K562 treated with DMSO at 1 percent for 4 hours (cell line): ENCODE data around the gene INIP. TPM values are rescaled to one million over a fixed set of nuclear protein-coding genes. Genes with fewer than 3 reads are reported as not detected.

Experiments
- total RNA-seq: library from RNA; unstranded; fragments of 300-600 nt; gene quantifications from 2 replicates; pipeline ENCODE4 v1.2.3, GENCODE V29; 2022; ENCODE audit not compliant: insufficient read depth

The INIP gene
- 21.6 and 28.8 TPM in 2 replicates for total RNA-seq

GRCh38 chr9:112717661-112718331, at the start of gene INIP:
TSS of gene INIP (minus strand) at chr9:112718117. CDS start at chr9:112716485, 1,632 bp downstream.

DNA sequence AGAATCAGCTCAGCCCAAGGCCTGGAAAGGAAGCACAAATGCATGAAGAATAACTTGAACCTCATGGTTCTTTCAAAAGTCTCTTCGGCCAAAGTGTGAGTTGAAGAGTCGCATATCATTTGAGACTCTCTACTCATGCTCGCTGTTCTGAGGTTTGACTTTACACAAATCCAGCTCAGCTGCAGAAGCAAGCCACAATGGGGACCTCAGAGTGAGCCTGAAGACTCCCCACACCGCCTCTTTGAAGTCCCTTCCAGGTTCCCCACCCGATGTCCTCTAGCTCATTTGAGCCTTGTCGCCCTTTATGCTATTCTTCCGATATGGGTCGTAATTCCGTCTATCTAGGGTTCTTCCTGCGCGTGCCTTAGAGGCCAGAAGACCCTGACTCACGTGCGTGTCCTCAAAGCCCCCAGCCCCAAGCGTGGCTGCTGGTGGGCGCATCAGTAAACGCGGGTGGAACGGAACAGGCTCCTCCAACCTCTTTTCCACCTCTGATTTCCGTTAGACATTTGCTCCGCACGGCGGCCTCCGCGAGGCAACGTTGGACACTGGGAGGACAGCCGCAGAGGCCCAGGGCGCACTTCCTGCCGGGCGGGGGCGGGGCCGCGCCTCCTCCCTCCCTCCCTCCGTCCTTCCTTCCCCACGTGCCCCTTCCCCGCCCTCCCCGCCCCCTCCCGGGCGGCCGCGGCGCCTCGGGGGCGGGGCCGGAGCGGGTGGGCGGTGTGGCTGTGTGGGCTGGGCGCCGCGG, 32.3 kb upstream of the INIP start, which contains the start of gene SNX30:
TSS of gene SNX30 (plus strand) at position 745 of the 748 bp plus-strand sequence. CDS start 242 bp downstream, outside the sequence.

Other genes starting within 250 kb of the INIP start
- gene KIAA1958, start 231.3 kb downstream of the INIP start, total RNA-seq, result 5.7 and 8.1 TPM in 2 replicates
- gene SNX30, start 32.6 kb upstream of the INIP start, total RNA-seq, result 4.6 and 5.9 TPM in 2 replicates
- gene SLC46A2, start 172.8 kb upstream of the INIP start, total RNA-seq, result not detected in 2 replicates